Activated CD4-positive, CD25-positive, alpha-beta regulatory T cell treated with anti-CD3 and anti-CD28 coated beads, Interleukin-2, amount 50 U/mL, for 24 hours (primary cell): ENCODE data around the gene TAPT1.
A peak's percentile ranks its signal among the peaks of the same experiment; 100 is the strongest.
"Not testable (repeated sequence)": the region's sequence is repeated elsewhere in the genome, so short reads cannot be mapped to it uniquely, and the experiment has no call there.

Experiments used
- ATAC-seq, 2 donors: fragments of 150-1000 bp; cut with Tn5 transposase; one replicate each; pipeline ENCODE4 v1.10.0; 2021; ENCODE audit warnings: mild to moderate bottlenecking in 1 of 2, moderate library complexity in 1 of 2

TAPT1 gene

DNA sequence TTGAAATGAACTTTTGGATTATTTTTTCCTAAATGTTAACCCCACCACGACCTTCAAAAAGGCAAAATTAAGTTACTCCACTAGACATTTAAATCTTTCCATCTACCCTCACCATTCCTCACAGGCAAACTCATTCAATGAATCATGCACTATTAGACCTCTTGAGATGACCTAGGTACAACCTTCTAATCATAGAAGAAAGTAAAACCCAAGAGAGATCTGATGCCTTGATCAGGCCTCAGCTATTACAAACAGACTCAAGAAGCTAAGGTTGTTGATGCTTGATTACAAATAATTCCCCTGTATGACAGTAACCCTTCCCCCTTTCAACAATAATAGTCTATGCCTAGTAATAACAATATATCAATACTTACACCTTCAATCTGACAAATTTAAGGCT lies 18.9 kb downstream of the TAPT1 start:
- ATAC-seq = peak in 1 of 2 donors; percentile 64

DNA sequence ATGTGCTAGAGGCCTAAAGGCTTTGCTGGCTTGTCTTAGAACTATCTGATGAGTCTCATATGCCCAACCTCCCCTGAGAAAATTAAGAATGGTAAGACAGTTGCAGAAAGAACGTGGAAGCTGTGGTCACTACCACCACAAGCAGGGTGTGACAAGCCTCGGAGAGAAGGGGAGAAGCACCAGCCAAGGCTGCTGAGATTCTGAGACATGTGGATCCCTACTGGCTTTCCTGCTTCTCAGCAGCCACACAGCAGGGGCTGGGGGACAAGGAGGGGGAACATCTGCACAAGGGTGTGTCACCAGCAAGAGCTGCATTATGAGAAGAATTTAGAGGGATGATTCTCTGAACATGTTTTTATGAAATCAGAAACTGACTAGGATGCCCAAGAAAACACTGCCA lies 19.4 kb downstream of the TAPT1 start:
- no peak for ATAC-seq

DNA sequence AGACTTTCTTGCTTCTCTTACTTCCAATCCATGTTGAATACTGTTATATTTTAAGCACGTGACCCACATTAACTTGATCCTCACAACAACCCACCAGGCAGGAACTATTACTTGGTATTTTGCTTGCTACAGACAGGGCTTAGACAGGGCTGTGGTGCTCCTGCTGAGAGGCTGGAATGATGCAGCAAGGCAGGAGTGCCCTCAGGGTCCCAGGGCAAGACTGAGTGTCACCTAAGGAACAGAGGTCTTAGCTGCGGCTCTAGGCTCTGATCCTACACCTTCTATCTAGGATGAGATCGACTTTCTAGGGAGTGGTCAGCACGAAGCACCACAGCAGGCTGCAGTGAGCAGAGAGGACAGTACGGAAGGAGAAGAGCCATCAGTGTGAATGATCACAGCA lies 20.0 kb downstream of the TAPT1 start:
- no peak for ATAC-seq

DNA sequence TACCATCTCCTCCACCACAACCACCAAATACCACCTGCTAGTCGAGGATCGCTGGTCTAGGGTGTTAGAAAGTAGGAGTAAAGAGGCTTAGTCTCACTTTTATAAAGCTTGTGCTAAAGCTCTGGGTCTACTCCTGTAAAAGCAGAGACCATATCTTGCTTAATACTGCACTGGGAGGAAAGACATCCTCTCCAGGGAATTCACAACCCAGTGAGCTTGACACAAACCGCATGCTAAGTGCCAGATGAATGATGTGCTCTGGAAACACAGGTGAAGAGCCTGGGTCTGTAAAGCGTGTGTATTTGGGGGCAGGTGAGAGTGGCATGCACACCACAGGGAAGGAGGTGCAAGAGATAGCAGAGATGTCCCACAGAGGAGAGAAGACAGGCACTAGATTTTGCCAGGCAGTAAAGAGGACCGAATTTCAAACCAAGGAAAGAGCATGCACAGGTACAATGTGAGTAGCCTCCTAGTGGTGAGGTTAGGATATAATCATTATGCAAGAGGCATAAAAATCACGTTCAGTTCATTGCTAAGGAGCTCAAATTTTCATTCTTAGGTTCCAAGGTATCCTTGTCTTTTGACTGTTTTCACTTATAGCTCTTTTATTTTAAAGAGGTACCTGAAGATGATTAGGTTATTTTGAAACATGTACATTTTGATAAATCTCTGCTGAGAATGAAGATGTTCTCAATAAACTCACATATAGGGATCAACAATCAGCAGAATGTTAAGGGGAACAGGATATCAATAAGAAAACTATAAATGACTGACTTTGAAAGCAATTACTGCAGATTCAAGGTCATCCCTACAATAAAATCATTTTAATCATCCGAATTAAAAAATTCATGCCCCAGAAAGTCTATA lies 20.7 kb downstream of the TAPT1 start:
- peak; percentile 46 to 62 for ATAC-seq

DNA sequence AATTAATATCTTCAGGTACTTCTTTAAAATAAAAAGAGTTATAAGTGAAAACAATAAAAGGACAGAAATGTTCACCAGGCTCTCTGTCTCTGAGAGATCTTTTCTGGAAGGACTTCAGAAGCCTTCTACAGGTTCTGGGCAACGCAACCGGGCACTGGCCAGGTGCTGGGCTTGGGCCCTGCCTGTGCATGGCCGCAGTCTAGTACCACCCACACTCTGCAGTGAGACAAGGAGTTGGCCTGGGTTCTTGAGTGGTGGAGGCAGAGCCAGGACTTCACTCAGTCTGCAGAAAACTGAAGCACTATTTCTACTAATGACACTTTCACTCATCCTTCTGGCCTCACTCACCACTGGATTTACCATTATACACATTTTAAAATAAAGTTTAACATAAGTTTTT lies 21.8 kb downstream of the TAPT1 start:
- no peak for ATAC-seq

DNA sequence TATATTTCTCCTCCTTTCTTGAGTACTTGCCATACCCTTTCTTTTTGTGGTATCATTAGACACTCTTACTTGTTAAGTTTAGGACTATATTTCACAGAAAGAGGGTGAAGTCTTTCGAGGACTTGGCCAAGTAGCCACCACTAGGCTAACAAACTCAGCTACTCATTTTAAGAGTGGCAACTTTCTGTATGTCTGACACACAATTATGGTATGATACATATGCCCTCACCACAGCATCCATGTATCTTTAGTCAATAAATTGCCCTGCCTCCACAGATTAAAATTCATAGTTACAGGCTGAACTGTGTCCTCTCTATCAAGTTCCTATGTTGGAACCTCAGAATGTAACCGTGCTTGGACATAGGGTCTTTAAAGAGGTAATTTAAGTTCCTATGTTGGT lies 23.2 kb downstream of the TAPT1 start:
- no peak for ATAC-seq

DNA sequence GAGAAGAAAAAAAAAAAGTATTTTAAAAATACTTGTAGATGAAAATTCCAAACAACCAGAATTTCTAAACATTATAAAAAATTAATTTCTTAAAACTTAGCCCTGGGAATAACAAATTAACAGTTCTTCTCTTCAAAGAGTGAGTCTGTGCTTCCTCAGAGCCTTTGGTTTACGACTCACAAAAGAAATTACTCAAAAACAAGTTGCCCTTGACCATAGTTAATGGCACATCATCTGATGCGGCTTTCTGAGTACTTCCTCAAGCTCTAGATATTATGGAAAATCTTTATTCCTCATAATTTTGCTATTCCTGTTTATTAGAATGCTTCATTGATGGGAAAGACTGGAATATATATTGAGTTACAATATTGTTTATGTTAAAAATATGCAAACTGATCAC lies 23.7 kb downstream of the TAPT1 start:
- ATAC-seq = no peak

DNA sequence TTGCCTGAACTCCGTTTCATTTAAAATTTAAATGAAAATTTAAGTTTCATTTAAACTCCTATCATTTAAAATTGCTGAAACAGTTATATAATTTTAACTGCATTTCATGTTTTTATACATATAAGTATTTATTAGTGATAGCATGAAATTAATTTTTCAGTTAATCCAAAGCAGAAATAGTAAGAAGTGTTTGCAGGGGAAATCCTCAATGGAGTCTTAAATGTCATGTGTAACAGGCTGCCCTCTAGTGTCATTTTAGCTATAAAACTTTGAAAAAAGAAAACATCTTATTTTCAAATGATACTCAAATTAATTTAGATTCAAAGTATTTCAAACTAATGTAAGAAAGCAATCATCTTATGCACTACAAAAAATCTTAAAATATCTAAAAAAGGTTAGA lies 27.2 kb downstream of the TAPT1 start:
- ATAC-seq = no peak

DNA sequence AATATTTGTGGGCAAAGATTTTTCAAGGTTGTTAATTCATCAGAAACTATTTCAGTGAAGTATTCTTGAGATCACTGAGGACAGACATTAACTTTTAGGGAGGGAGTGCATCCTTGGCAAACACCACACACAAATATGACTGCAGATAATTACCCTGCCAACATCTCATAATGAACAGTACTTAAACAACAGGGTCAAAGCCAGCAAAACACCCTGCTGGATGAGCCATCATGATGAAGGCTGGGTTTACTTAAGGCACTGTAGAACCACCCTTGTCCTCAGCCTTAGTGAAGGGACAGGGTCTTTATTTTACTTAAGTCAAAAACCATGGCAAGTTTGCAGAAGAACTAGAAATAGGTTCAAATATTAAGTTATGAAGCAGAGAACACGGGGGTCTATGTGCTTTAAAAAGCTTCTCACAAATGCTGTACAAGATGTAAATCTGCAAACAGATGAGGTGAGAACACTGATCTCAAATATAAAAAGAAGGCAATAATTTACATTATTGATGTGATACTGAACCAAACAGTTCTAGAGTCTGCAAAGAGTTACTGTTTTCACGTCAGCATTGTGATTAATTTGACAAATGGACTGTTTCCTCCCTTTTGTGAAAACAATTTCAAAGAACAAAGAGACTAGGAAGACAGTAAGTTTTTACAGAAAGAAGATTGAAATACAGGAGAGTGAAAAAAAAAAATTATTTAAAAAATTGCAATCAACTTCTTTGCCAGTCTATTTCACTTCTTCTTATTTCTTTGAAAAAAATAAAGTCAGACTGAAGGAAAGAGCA lies 28.2 kb downstream of the TAPT1 start:
- ATAC-seq = no peak

DNA sequence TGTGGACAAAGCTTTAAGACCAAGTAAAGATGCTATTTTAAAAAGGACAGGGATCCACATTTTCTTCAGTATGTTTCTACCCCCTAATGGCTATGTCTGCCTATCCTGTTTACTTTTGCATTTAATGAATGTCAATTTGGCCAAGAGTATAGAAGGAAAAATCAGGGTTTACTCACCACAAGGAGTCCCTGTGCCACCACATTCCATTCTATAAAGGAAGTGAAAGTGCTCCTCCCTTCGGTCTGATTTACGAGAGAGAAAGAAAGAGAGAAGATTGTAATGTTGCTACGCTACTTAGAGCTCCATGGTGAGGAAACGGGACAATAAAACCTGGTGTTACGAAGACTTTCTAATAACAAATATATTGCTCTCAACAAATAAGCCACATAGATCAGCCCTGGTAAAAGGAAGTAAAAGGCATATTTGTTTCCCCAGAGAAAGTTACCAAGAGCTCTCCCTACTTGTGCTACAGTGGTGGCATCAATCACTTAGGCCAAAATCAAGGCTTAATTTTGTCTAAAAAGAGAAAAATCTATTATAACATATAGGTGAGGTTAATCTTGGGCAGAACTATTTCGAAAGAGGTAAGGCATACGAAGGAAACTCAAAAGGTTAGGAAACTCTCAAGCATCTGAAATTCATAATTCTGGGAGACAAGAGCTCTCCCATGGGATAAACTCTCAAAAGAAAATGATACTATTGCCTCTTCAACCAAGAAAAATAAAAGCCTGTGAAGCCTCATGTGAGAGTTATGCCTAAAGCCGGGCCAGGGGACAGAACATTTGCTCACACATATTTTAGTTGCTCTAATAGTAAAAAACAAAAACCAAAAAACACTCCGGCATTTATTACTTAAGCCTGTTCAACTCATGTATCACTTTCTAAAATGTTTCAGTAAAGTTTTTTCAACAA lies 29.5 kb downstream of the TAPT1 start:
- no peak for ATAC-seq

DNA sequence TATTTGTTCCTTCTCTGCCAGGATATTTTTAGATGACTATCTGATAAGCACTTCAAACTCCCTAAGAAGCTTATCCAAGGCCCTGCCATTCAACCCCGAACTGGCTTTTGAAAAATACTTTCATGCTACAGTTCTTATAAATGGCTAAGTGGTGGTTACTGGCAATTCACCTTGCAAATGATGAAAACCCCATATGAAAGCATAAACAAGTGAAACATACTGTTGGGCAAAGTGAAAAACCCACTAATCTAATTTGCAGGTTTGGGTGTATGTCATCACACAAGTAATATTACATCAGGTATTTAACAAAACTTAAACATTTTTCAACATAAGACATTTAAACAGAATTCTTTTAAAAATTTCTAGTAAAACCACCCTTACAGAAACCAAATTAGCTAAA lies 31.1 kb downstream of the TAPT1 start:
- no peak for ATAC-seq

DNA sequence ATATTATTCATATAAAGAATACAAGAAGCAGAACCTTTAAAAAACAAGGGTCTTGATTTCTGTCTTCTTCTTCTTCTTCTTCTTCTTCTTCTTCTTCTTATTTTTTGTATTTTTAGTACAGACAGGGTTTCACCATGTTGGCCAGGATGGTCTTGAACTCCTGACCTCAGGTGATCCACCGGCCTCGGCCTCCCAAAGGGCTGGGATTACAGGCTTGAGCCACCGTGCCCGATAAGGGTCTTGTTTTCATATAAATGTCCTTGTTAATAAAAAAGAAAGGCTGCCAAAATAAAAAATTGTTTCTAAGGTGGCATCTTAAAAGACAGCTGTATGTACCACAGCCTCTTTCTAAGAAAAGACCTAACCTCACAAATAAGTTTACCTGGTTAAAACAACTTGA lies 31.5 kb downstream of the TAPT1 start:
- ATAC-seq = not testable (repeated sequence)

DNA sequence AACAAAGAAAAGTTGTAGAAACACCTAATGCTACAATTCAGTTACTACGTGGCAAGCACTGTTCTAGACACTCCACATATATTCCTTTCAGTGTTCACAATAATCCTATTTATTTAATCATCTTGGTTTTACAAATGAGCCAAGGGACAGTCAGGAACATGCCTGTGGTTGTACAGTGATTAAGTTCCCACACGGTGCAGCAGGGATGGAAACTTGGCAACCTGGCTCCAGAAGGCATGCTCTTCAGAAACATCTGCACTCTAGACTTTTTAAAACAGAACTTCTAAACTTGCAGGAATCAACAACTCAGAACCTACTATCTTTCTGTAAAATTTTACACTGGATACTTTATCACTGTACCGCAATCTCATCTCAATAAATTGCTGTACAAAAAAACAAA lies 32.1 kb downstream of the TAPT1 start:
- ATAC-seq = no peak

DNA sequence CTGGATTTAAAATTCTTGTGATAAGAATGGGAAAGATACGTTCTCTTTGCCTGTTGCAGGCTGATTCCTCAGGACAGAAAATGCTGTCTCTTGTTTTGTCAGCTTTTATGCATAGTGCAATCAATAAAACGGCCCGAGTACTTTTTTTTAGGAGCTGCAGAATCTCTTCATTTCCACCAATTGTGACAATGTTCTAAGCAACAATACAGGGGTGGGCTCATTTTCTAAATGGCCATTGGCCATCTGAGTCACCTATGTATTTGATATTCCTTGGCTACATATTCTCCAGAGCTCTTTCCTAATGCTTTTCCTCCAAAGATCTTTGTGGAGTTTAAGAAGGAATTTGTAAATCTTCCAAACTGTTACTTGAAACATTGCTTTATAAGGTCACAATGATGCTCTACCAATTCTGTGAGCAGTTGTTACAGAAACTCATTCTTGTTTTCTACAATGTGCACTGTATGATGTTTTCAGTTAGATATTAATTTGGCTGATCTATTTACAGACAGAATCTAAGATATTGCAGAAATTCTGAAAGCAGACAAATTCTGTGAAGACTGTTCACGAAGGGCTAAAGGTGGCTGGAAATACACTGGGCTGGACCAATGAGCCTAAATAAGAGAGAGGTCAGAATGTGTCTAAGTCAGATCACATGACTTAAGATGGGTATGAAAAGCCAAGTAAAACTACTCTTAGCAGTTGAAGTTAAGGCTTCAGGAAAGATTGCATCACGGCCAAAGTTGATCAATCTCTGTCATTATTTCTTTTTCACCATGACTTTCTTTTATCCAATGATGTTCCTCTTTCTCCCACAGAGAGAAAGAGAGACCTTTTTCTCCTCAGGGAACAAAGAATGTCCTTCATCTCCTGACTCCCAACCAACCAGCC lies 33.4 kb downstream of the TAPT1 start:
- no peak for ATAC-seq

DNA sequence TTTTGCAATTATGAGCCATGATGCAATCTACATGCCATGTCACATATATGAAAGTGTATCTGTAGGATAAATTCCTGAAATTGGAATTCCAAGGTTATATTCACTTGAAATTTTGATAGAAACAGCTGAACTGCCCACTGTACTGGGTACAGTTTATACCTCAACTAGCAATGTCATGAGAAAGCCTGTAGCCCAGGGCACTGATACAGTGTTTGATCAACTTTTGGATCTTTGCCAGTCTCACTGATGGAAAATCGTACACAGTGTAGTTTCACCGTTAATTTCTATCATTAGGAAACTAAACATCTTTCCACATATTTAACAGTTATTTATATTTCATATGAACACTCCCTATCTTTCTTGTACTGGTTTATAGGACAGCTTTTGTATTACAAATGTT lies 34.2 kb downstream of the TAPT1 start:
- ATAC-seq = no peak

DNA sequence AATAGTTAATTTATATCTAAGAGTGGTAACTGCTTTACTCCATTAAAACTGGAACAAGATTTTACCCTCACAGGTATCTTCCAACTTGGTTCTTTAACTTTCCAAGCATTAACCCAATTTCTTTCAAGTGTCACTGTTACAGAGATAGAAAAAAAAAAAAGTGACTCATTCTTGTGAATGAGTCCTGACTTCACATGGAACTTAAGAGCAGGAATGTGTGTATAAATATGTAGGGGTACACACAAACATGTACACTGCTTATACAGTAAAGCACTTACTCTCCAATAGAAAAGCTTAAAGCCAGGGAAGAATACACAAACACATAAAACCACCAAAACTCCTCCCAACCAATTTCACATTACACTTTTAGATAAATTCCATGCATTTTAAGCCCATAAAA lies 38.8 kb downstream of the TAPT1 start:
- ATAC-seq = no peak

DNA sequence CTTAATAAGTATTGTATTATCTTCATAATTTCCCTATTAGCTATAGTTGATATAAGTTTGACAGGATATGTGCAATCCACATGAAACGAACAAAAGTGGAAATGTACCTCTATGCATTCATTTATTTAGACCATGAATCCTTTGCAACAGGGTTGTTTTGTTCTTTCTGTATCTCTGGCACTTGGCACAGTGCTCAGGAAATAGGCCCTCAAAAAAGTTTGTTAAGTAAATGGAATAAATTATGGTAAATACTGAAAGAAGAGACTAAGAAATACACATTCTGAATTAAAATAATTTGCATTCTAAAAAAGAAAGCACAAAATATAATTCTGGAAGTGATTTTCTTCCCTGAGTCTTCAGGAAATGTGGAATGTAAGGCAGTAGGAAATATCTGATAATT lies 39.3 kb downstream of the TAPT1 start:
- ATAC-seq = no peak

DNA sequence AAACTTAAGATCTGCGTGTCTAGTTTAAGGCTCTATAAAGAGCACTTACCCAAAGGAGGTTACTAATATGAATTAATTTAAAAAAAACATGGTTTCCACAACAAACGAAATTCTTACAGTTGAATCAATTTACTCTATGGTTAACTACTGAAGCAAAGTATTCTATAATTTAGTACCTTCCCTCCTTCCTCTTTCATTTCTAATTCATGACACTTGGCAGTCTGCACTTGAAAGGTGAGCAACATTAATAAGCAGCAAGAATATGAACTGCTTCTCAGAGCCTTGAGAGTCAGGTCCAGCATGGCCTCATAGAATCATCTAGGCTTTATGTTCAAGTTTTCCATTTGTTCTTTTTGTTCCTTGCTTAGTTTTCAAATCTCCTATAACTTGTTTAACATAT lies 42.7 kb downstream of the TAPT1 start:
- ATAC-seq = no peak

DNA sequence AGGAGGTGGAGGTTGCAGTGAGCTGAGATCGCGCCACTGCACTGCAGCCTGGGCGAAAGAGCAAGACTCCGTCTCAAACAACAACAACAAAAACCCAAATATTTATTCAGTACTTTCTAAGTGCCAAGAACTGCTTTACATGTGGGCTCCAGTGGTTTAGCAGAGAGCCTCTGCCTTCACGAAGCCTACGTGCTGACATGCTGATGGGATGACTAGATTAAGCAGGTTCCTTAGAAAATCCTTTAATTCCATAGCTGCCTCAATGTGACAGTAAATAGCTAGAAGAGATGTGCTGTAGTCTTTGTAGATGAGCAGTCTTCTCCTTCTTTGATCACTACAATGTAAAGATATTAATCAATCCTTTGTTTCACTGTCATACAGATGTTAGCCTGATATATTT lies 49.6 kb downstream of the TAPT1 start:
- no peak for ATAC-seq

DNA sequence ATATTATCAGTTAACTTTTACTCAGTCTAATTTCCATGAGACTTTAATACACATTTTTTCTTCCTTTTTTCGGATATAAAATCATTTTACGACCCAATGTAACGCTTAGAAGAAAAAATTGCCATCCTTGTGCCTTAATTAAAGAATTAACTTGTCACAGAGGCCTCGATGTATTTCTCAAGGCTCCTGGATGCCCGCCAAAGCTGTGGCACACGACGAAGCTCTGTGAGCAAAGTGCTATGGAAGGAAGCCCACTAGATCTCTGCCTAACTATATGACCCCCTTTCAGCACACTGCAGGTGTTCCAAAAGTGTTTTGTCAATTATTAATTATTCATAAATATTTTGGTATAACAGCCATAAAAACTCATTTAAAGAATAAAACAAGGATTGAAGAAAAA lies 54.4 kb downstream of the TAPT1 start:
- ATAC-seq = no peak

DNA sequence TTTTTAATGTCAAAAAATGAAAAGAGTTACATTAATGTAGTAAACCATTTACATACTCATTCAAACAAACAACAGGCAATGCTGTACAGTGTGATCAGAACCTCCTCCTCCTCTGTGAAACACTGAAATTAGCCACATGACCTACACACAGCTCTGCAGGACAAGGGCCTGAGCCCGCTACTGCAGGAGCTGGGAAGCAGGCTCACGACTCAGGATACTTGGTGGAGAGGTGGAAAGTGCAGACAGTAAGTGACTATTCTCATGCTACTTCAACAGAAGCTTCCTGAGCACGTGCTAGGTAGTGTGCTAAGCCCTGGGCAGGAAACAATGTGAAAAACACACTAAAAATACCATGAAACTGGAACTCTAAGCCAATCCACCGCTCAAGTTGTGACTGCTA lies 56.8 kb downstream of the TAPT1 start:
- no peak for ATAC-seq
